ENCODE results near the gene GNPAT. TPM values are rescaled to one million over a fixed set of nuclear protein-coding genes. Genes with fewer than 3 reads are reported as not detected.

Gene GNPAT
- total and polyA plus RNA-seq, 2 experiments from 2014 or later = 32.8 to 45.4 TPM

DNA sequence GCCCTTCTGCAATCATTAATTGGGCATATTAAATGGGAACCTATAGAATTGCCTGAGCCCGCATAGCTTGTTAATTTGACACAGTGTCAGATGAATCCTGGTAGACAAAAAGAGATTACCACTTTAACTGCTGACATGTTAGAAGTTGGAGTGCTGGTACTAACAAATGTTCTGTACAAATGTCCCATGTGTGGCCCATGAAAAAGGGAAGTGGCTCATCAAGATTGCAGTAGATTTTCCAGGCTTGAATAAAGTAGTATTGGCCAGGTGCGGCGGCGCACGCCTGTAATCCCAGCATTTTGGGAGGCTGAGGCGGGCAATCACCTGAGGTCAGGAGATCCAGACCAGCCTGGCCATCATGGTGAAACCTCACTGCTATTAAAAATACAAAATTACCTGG lies 45.6 kb downstream of the GNPAT start (continued):
- TF ChIP-seq ETS1 (IDR thresholded peaks at IDR 0.05) = no peak
- no peak for TF ChIP-seq ZNF114 (CRISPR knock-in tag; IDR thresholded peaks at IDR 0.05)
- no peak for TF ChIP-seq POLR2AphosphoS5 (IDR thresholded peaks at IDR 0.05; ENCODE audit: low read depth)
- TF ChIP-seq JUNB (IDR thresholded peaks at IDR 0.05; ENCODE audit: unreplicated experiment) = no peak

DNA sequence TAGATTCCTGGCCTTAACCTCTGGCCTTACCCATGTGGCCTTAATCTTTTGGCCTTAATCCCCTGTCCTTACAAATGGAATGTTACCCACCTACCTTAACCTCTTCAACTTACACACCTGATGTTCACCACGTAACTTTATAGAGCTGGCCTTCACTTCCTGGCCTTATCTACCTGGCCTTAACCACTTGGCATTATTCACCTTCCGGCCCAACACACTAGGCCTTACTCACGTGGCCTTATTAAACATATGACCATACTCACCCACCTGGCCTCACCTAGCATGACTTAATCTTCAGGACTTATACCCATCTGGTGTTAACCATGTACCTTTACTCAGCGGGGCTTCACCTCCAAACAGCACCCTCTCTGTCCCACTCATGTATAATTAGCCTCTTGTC lies 54.9 kb downstream of the GNPAT start:
- no peaks in the 10 kb centered on the region for H3K36me3 ChIP-seq (ENCODE audit: insufficient read depth)
- H3K4me3 Mint-ChIP-seq = no peak overlapping the region
- no peaks in the 10 kb centered on the region for H3K4me1 ChIP-seq (ENCODE audit: insufficient read depth)
- no peak for TF ChIP-seq ZNF114 (CRISPR knock-in tag; IDR thresholded peaks at IDR 0.05)
- no peak for TF ChIP-seq STAT1 (IDR thresholded peaks at IDR 0.05; ENCODE audit: unreplicated experiment)
- no peaks in the 10 kb centered on the region for H4K20me1 ChIP-seq (replicated peaks; ENCODE audit: insufficient read depth)
- no peak overlapping the region for H3K4me3 ChIP-seq
- DNase-seq (ENCODE audit: low spot score) (no peak), ATAC-seq (no peak)
- no peaks in the 10 kb centered on the region for H3K27me3 ChIP-seq (ENCODE audit: insufficient read depth)
- no peaks in the 10 kb centered on the region for H3F3A ChIP-seq (replicated peaks; ENCODE audit: low read depth)
- no peaks in the 10 kb centered on the region for H3K27me3 Mint-ChIP-seq (ENCODE audit: insufficient read depth, low read depth, poor library complexity)
- no peaks in the 10 kb centered on the region for H3K79me2 ChIP-seq (replicated peaks; ENCODE audit: insufficient read depth)
- H3K4me2 ChIP-seq = no peak overlapping the region
- H3K9me2 ChIP-seq (ENCODE audit: insufficient read depth) = no peaks in the 10 kb centered on the region
- H3K4me1 Mint-ChIP-seq = no peaks in the 10 kb centered on the region
- H3K27ac ChIP-seq (ENCODE audit: low read depth) = no peak overlapping the region
- H3K9me3 Mint-ChIP-seq = no peaks in the 10 kb centered on the region
- no peak overlapping the region for H2AFZ ChIP-seq
- H3K36me3 Mint-ChIP-seq (ENCODE audit: low read depth) = no peaks in the 10 kb centered on the region
- no peak overlapping the region for H3K27ac Mint-ChIP-seq

DNA sequence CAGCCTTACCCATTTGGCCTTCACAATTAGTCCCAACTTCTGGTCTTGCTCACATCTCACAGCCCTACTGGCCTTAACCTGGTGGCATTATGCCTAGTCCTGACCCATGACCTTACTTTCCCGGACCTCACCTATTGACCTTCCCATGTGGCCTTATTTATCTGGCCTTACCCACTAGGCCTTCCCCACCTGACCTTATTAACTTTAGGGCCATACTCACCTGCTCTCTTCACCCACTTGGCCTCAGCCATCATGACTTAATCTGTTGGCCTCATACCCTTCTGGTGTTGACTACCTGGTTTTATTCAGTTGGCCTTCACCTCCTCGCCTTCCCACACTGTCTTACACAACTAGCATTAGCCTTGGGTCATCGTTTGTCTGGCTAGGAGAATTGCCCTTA lies 61.0 kb downstream of the GNPAT start:
- Mint-ChIP-seq H3K9me3 (no peaks in the 10 kb centered on the region), H3K36me3 (ENCODE audit: low read depth) (no peaks in the 10 kb centered on the region), H3K27me3 (ENCODE audit: insufficient read depth, low read depth, poor library complexity) (no peaks in the 10 kb centered on the region), H3K4me1 (no peaks in the 10 kb centered on the region), H3K27ac (no peak overlapping the region), H3K4me3 (no peak overlapping the region)
- Histone ChIP-seq H2AFZ (no peak overlapping the region), H3K79me2 (replicated peaks; ENCODE audit: insufficient read depth) (no peaks in the 10 kb centered on the region), H3K4me3 (no peak overlapping the region), H3K27ac (ENCODE audit: low read depth) (no peak overlapping the region), H4K20me1 (replicated peaks; ENCODE audit: insufficient read depth) (no peaks in the 10 kb centered on the region), H3K27me3 (ENCODE audit: insufficient read depth) (no peaks in the 10 kb centered on the region), H3F3A (replicated peaks; ENCODE audit: low read depth) (no peaks in the 10 kb centered on the region), H3K4me1 (ENCODE audit: insufficient read depth) (no peaks in the 10 kb centered on the region), H3K36me3 (ENCODE audit: insufficient read depth) (no peaks in the 10 kb centered on the region), H3K9me2 (ENCODE audit: insufficient read depth) (no peaks in the 10 kb centered on the region), H3K4me2 (no peak overlapping the region)
- DNase-seq (ENCODE audit: low spot score) = no peak
- no peak for ATAC-seq
- TF ChIP-seq JUNB (IDR thresholded peaks at IDR 0.05; ENCODE audit: unreplicated experiment) = no peak
- TF ChIP-seq, protein P1, sequence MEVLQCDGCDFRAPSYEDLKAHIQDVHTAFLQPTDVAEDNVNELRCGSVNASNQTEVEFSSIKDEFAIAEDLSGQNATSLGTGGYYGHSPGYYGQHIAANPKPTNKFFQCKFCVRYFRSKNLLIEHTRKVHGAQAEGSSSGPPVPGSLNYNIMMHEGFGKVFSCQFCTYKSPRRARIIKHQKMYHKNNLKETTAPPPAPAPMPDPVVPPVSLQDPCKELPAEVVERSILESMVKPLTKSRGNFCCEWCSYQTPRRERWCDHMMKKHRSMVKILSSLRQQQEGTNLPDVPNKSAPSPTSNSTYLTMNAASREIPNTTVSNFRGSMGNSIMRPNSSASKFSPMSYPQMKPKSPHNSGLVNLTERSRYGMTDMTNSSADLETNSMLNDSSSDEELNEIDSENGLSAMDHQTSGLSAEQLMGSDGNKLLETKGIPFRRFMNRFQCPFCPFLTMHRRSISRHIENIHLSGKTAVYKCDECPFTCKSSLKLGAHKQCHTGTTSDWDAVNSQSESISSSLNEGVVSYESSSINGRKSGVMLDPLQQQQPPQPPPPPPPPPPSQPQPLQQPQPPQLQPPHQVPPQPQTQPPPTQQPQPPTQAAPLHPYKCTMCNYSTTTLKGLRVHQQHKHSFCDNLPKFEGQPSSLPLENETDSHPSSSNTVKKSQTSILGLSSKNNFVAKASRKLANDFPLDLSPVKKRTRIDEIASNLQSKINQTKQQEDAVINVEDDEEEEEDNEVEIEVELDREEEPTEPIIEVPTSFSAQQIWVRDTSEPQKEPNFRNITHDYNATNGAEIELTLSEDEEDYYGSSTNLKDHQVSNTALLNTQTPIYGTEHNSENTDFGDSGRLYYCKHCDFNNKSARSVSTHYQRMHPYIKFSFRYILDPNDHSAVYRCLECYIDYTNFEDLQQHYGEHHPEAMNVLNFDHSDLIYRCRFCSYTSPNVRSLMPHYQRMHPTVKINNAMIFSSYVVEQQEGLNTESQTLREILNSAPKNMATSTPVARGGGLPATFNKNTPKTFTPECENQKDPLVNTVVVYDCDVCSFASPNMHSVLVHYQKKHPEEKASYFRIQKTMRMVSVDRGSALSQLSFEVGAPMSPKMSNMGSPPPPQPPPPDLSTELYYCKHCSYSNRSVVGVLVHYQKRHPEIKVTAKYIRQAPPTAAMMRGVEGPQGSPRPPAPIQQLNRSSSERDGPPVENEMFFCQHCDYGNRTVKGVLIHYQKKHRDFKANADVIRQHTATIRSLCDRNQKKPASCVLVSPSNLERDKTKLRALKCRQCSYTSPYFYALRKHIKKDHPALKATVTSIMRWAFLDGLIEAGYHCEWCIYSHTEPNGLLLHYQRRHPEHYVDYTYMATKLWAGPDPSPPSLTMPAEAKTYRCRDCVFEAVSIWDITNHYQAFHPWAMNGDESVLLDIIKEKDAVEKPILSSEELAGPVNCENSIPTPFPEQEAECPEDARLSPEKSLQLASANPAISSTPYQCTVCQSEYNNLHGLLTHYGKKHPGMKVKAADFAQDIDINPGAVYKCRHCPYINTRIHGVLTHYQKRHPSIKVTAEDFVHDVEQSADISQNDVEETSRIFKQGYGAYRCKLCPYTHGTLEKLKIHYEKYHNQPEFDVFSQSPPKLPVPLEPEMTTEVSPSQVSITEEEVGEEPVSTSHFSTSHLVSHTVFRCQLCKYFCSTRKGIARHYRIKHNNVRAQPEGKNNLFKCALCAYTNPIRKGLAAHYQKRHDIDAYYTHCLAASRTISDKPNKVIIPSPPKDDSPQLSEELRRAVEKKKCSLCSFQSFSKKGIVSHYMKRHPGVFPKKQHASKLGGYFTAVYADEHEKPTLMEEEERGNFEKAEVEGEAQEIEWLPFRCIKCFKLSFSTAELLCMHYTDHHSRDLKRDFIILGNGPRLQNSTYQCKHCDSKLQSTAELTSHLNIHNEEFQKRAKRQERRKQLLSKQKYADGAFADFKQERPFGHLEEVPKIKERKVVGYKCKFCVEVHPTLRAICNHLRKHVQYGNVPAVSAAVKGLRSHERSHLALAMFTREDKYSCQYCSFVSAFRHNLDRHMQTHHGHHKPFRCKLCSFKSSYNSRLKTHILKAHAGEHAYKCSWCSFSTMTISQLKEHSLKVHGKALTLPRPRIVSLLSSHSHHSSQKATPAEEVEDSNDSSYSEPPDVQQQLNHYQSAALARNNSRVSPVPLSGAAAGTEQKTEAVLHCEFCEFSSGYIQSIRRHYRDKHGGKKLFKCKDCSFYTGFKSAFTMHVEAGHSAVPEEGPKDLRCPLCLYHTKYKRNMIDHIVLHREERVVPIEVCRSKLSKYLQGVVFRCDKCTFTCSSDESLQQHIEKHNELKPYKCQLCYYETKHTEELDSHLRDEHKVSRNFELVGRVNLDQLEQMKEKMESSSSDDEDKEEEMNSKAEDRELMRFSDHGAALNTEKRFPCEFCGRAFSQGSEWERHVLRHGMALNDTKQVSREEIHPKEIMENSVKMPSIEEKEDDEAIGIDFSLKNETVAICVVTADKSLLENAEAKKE (CRISPR knock-in tag; IDR thresholded peaks at IDR 0.05) = no peak
- TF ChIP-seq, protein P2, sequence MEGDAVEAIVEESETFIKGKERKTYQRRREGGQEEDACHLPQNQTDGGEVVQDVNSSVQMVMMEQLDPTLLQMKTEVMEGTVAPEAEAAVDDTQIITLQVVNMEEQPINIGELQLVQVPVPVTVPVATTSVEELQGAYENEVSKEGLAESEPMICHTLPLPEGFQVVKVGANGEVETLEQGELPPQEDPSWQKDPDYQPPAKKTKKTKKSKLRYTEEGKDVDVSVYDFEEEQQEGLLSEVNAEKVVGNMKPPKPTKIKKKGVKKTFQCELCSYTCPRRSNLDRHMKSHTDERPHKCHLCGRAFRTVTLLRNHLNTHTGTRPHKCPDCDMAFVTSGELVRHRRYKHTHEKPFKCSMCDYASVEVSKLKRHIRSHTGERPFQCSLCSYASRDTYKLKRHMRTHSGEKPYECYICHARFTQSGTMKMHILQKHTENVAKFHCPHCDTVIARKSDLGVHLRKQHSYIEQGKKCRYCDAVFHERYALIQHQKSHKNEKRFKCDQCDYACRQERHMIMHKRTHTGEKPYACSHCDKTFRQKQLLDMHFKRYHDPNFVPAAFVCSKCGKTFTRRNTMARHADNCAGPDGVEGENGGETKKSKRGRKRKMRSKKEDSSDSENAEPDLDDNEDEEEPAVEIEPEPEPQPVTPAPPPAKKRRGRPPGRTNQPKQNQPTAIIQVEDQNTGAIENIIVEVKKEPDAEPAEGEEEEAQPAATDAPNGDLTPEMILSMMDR (conservative IDR thresholded peaks at IDR 0.05; ENCODE audit: low read depth in 2 of 2) = no peak
- TF ChIP-seq, protein P3, sequence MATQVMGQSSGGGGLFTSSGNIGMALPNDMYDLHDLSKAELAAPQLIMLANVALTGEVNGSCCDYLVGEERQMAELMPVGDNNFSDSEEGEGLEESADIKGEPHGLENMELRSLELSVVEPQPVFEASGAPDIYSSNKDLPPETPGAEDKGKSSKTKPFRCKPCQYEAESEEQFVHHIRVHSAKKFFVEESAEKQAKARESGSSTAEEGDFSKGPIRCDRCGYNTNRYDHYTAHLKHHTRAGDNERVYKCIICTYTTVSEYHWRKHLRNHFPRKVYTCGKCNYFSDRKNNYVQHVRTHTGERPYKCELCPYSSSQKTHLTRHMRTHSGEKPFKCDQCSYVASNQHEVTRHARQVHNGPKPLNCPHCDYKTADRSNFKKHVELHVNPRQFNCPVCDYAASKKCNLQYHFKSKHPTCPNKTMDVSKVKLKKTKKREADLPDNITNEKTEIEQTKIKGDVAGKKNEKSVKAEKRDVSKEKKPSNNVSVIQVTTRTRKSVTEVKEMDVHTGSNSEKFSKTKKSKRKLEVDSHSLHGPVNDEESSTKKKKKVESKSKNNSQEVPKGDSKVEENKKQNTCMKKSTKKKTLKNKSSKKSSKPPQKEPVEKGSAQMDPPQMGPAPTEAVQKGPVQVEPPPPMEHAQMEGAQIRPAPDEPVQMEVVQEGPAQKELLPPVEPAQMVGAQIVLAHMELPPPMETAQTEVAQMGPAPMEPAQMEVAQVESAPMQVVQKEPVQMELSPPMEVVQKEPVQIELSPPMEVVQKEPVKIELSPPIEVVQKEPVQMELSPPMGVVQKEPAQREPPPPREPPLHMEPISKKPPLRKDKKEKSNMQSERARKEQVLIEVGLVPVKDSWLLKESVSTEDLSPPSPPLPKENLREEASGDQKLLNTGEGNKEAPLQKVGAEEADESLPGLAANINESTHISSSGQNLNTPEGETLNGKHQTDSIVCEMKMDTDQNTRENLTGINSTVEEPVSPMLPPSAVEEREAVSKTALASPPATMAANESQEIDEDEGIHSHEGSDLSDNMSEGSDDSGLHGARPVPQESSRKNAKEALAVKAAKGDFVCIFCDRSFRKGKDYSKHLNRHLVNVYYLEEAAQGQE (IDR thresholded peaks at IDR 0.05; ENCODE audit: unreplicated experiment) = no peak

Measured in GM23338 (cell line).